Pancreas (tissue), 10 donors: ENCODE data around the gene CCDC187. TPM values are rescaled to one million over a fixed set of nuclear protein-coding genes. Genes with fewer than 3 reads are reported as not detected.

ENCODE experiments used
- ATAC-seq, 4 donors: fragments of 200-7000 bp; cut with Tn5 transposase; one replicate each; pipeline versions ENCODE4 v1.8.0 to v1.9.1; 2020; ENCODE audit warnings: mild to moderate bottlenecking in 4 of 4, moderate library complexity in 4 of 4
- DNase-seq, 6 donors: peaks; one replicate each; pipeline ENCODE4 v3.0.0-alpha.2; 2020
- FAIRE-seq: peaks from 2 replicates; lab custom pipeline; 2012; peaks lifted over from hg19 to GRCh38; lab: Jason Lieb, UNC
- H3K27ac ChIP-seq, 4 donors: fragments of 200-600 bp; sonication (generic); 1 replicate in 3 of 4; 2 replicates in 1 of 4; pipeline versions ENCODE4 v1.5.0 to v1.8.0; 2020
- H3K27me3 ChIP-seq, 4 donors: fragments of 200-600 bp; one replicate each; pipeline ENCODE4 v1.8.0; 2021
- H3K36me3 ChIP-seq, 3 donors: fragments of 200-600 bp; sonication (generic) in 1 of 3; one replicate each; pipeline versions ENCODE4 v1.5.0 to v1.8.0; 2020 to 2021
- H3K4me1 ChIP-seq, 3 donors: fragments of 200-600 bp; one replicate each; pipeline ENCODE4 v1.8.0; 2021
- H3K4me3 ChIP-seq, 4 donors: fragments of 200-600 bp; sonication (generic) in 2 of 4; one replicate each; pipeline versions ENCODE4 v1.5.0 to v1.8.0; 2020 to 2021
- H3K9me3 ChIP-seq, 4 donors: fragments of 200-600 bp; one replicate each; pipeline ENCODE4 v1.8.0; 2021
- WGBS, 2 donors: extraction: QIAGEN DNeasy Blood & Tissue Kit; methylation state at CpG; one replicate each; pipeline ENCODE4 v1.1.7; 2013; 5-methylcytosine and 5-hydroxymethylcytosine counted together
- intact Hi-C, 3 donors: fragments of 100-400 bp; cut with DNase I; formaldehyde crosslinking; loops; one replicate each; pipeline versions ENCODE4 v1.11.1 to v1.14.2; 2022
- polyA plus RNA-seq, 2 donors: library from polyadenylated mRNA; stranded (reverse); fragments of 200-250 nt; gene quantifications; one replicate each; pipeline ENCODE4 v1.2.3, GENCODE V29; 2013
- total RNA-seq, 6 donors: library from RNA; stranded (reverse); fragmentation: NEBNext Ultra II Directional in 4 of 6; extraction: Animal tissue kit (Norgen Biotek cat#: 25700) in 4 of 6; gene quantifications; one replicate each; pipeline versions ENCODE4 v1.2.1 to v1.2.4, GENCODE V29; 2021 to 2023
- TF ChIP-seq, protein P1 (sequence below), 4 donors: fragments of 200-600 bp; sonication (generic) in 3 of 4; IDR thresholded peaks; one replicate each; pipeline versions ENCODE4 v1.5.0 to v1.8.0; 2021; ENCODE audit warnings: antibody characterized with exemption in 4 of 4
- donor health status: healthy with polysubstance abuse.
- donor health status: DM: no; HTN: no; CAD: no; lungs with moderate emphysema.
- donor health status: DM: no; HTN: no; CAD: no.
- donor health status: control.
- donor health status: control.
- donor health status: Bipolar disorder and iron deficiency.
- donor health status: DM: yes; HTN: yes; CAD: no.
- donor health status: DM: no; HTN: no; CAD: no.
- donor health status: DM: no; HTN: no; CAD: no.
- donor health status: DM: yes; HTN: yes; CAD: no.

CCDC187 gene
- total and polyA plus RNA-seq, 8 donors = 0.14 to 2.6 (median 0.43) TPM

DNA sequence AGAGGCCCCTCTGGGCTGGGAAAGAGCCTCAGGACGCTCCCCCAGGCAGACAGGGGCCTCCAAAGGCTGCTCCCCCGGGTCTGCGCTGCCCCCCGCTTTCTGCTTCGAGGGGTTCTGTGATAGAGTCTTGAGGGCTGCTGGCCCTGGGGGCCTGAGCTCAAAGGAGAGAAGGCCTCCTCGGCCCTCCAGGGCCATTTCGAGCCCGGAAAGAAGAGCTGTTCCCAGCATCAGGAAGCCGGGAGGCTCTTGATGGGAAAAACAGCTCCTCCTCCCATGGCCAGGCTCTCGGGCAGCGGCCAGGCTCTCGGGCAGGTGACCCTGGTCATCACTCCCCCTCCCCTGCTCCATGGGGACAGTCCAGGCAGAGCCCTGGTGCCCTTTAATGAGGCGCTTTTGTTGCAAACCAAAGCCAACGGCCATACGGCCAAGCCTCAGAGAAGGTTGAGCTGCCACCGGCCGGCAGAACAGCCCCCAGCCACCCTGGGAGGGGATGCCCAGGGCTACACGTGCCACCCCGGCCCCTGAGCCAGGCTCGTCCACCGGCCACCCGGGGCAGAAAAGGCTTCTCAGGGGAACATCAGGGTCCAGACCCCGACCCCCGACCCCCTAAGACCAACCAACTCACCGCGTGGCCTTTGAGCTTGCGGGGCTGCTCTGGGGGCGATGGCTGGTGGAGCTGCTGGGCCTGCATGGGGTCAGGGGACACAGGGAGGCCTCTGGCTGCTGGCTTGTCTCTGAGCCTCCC lies 42.0 kb downstream of the CCDC187 start:
- Histone ChIP-seq H3K36me3 (no peaks in the 10 kb centered on the region), H3K4me1 (no peaks in the 10 kb centered on the region), H3K27ac (no peak overlapping the region), H3K9me3 (no peaks in the 10 kb centered on the region), H3K27me3 (no peaks in the 10 kb centered on the region), H3K4me3 (no peak overlapping the region)
- DNase-seq (peak in 2 of 6 donors; percentile 36 to 72), FAIRE-seq (no peak), ATAC-seq (no peak)
- intact Hi-C loops = no loop called here
- 86 to 87% methylated on average over 22 to 28 of the region's 28 CpGs for WGBS, 2 donors
- TF ChIP-seq, protein P1, sequence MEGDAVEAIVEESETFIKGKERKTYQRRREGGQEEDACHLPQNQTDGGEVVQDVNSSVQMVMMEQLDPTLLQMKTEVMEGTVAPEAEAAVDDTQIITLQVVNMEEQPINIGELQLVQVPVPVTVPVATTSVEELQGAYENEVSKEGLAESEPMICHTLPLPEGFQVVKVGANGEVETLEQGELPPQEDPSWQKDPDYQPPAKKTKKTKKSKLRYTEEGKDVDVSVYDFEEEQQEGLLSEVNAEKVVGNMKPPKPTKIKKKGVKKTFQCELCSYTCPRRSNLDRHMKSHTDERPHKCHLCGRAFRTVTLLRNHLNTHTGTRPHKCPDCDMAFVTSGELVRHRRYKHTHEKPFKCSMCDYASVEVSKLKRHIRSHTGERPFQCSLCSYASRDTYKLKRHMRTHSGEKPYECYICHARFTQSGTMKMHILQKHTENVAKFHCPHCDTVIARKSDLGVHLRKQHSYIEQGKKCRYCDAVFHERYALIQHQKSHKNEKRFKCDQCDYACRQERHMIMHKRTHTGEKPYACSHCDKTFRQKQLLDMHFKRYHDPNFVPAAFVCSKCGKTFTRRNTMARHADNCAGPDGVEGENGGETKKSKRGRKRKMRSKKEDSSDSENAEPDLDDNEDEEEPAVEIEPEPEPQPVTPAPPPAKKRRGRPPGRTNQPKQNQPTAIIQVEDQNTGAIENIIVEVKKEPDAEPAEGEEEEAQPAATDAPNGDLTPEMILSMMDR (IDR thresholded peaks at IDR 0.05) = no peak

DNA sequence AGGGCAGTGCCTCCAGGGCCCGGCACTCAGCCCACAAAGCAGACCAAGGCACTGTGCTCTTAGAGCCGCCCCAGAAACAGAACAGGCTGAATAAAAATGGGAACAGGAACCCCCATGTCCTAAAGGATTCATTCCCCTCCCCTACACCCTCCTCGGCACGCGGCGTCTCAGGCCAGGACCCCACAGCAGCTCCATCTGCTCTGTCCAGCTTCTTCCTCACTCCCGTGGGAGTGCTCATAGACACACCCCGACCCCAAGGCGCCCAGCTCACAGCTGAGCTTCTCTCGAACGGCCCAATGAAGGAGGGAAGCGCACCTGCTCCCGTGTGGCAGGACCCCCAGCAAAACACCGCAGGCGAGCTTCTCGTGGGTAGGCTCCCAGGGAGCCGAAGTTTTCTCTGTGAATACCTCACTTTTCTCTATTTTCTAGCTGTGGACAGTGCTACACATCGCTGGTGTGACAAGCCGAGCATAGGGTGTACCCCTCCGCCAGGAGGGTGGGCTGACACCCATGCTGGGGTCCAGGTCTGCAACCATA lies 42.9 kb downstream of the CCDC187 start:
- no peaks in the 10 kb centered on the region for H3K36me3 ChIP-seq
- WGBS, 2 donors = 84 to 88% methylated on average over 20 of the region's 20 CpGs
- no peaks in the 10 kb centered on the region for H3K4me1 ChIP-seq
- intact Hi-C loops = no loop called here
- H3K27ac ChIP-seq = no peak overlapping the region
- DNase-seq (peak in 2 of 6 donors; percentile 11 to 51), FAIRE-seq (no peak), ATAC-seq (no peak)
- no peak overlapping the region for H3K4me3 ChIP-seq
- H3K27me3 ChIP-seq = no peaks in the 10 kb centered on the region
- H3K9me3 ChIP-seq = no peaks in the 10 kb centered on the region
- TF ChIP-seq, protein P1 (IDR thresholded peaks at IDR 0.05) = no peak

DNA sequence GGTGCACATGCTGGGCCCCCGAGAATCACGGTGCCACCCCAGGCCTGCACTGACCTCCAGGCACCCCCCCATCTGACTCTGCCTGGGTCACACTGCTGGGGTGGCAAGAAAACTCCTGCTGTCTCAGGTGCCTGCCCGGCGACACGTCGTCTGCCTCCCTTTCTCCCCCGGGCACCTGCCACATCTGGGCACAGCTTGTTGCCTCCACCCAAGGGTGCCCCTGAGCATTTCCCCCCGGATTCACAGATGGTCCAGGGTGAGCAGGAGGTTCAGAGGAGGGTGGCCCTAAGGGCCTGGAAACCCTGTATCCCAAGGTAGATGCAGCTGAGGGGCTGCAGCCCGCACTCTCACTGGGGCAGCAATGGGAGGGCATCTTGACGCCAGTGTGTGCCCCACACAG lies 43.4 kb downstream of the CCDC187 start:
- FAIRE-seq (no peak), ATAC-seq (no peak), DNase-seq (peak in 2 of 6 donors; percentile 14 to 45)
- H3K4me1 ChIP-seq = no peaks in the 10 kb centered on the region
- no peaks in the 10 kb centered on the region for H3K27me3 ChIP-seq
- WGBS, 2 donors = 85 to 92% methylated on average over 8 to 10 of the region's 10 CpGs
- H3K4me3 ChIP-seq = no peak overlapping the region
- no peaks in the 10 kb centered on the region for H3K9me3 ChIP-seq
- no peaks in the 10 kb centered on the region for H3K36me3 ChIP-seq
- H3K27ac ChIP-seq = no peak overlapping the region
- intact Hi-C loops = no loop called here
- TF ChIP-seq, protein P1 (IDR thresholded peaks at IDR 0.05) = no peak

DNA sequence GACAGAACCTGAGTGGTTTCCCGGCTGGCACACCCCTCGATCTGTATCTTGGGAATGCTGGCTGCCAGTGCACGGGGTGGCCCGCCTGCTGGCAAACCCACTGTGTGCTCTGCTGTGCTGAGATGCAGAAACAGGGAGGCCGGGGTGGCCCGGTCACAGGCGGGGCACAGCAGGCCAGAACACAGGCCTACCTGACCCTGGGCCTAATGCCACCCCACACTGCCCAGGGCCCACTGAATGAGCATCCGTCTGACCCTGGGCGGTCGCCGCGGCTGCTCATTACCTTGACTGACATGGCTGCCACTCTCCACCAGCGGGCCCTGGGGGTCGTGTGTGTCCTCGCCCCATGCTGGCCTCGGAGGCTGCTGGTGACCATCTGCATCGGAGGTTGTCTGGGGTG lies 44.1 kb downstream of the CCDC187 start:
- FAIRE-seq = no peak
- intact Hi-C loops = no loop called here

More for the DNA sequence above, 44.1 kb downstream of the CCDC187 start:
- H3K4me1 ChIP-seq = no peaks in the 10 kb centered on the region
- H3K4me3 ChIP-seq = no peak overlapping the region
- H3K36me3 ChIP-seq = no peaks in the 10 kb centered on the region
- no peaks in the 10 kb centered on the region for H3K9me3 ChIP-seq
- H3K27me3 ChIP-seq = no peaks in the 10 kb centered on the region
- ATAC-seq (no peak), DNase-seq (peak in 1 of 6 donors; percentile 67)
- TF ChIP-seq, protein P1 (IDR thresholded peaks at IDR 0.05) = no peak
- WGBS, 2 donors = 88 to 90% methylated on average over 17 of the region's 17 CpGs
- no peak overlapping the region for H3K27ac ChIP-seq
